ENCODE results near the gene SUPT5H. TPM values are rescaled to one million over a fixed set of nuclear protein-coding genes. Genes with fewer than 3 reads are reported as not detected.

Gene SUPT5H
- total RNA-seq, 1 donor from 2014 or later = 160 TPM

- TF ChIP-seq CTCF (IDR thresholded peaks at IDR 0.05; ENCODE audit: partially characterized antibody, unreplicated experiment) = no peak
- no peak for DNase-seq
- Mint-ChIP-seq H3K27ac (ENCODE audit: unreplicated experiment) (peak overlapping the region; percentile 75), H3K4me3 (ENCODE audit: unreplicated experiment) (peak overlapping the region; percentile 98), H3K9me3 (ENCODE audit: unreplicated experiment) (peaks cover 7% of the 10 kb centered on the region), H3K27me3 (ENCODE audit: unreplicated experiment) (peaks cover 9% of the 10 kb centered on the region), H3K4me1 (ENCODE audit: low read depth, unreplicated experiment) (peaks cover 8% of the 10 kb centered on the region), H3K36me3 (ENCODE audit: unreplicated experiment) (no peaks in the 10 kb centered on the region)
These were observed 9.0 kb upstream of the SUPT5H start for GRCh38 chr19:39436350-39436716.

GRCh38 chr19:39438270-39438934, 7.0 kb upstream of the SUPT5H start:
- peaks cover 9% of the 10 kb centered on the region for H3K27me3 Mint-ChIP-seq (ENCODE audit: unreplicated experiment)
- H3K9me3 Mint-ChIP-seq (ENCODE audit: unreplicated experiment) = peaks cover 7% of the 10 kb centered on the region
- no peak for DNase-seq
- H3K4me1 Mint-ChIP-seq (ENCODE audit: low read depth, unreplicated experiment) = peaks cover 8% of the 10 kb centered on the region
- H3K27ac Mint-ChIP-seq (ENCODE audit: unreplicated experiment) = no peak overlapping the region
- H3K4me3 Mint-ChIP-seq (ENCODE audit: unreplicated experiment) = no peak overlapping the region
- H3K36me3 Mint-ChIP-seq (ENCODE audit: unreplicated experiment) = no peaks in the 10 kb centered on the region
- TF ChIP-seq CTCF (IDR thresholded peaks at IDR 0.05; ENCODE audit: partially characterized antibody, unreplicated experiment) = no peak

GRCh38 chr19:39444598-39445195, 685 bp upstream of the SUPT5H start:
- Mint-ChIP-seq H3K9me3 (ENCODE audit: unreplicated experiment) (peaks cover 4% of the 10 kb centered on the region), H3K4me1 (ENCODE audit: low read depth, unreplicated experiment) (peaks cover 12% of the 10 kb centered on the region), H3K27me3 (ENCODE audit: unreplicated experiment) (peaks cover 4% of the 10 kb centered on the region), H3K36me3 (ENCODE audit: unreplicated experiment) (no peaks in the 10 kb centered on the region), H3K4me3 (ENCODE audit: unreplicated experiment) (peak overlapping the region; percentile 99), H3K27ac (ENCODE audit: unreplicated experiment) (peak overlapping the region; percentile 98)
- DNase-seq = no peak
- no peak for TF ChIP-seq CTCF (IDR thresholded peaks at IDR 0.05; ENCODE audit: partially characterized antibody, unreplicated experiment)

DNA sequence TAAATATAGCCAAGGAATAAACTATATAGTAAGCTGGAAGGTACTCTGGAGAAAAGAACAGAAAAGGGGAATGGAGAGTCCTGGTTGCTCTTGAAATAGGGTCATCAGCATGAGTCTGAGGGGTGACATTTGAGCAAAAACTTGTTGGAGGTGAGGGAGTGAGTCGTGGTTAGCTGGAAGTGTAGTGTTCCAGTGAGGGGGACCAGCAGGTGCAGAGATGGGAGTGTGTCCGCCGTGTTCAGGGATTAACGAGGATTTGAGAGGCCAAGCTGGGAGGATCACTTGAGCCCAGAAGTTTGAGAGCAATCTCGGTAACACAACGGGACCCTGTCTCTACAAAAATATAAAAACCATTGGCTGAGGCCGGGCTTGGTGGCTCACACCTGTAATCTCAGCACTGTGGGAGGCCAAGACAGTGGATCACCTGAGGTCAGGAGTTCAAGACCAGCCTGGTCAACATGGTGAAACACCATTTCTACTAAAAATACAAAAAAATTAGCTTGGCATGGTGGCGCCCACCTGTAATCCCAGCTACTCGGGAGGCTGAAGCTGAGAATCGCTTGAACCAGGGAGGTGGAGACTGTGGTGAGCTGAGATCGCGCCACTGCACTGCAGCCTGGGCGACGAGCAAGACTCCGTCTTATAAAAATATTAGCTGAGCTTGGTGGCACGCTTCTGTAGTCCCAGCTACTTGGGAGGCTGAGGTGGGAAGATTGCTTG, 1.1 kb downstream of the SUPT5H start:
- H3K27me3 Mint-ChIP-seq (ENCODE audit: unreplicated experiment) = peaks cover 4% of the 10 kb centered on the region
- peaks cover 4% of the 10 kb centered on the region for H3K9me3 Mint-ChIP-seq (ENCODE audit: unreplicated experiment)
- H3K4me3 Mint-ChIP-seq (ENCODE audit: unreplicated experiment) = peak overlapping the region; percentile 99
- H3K4me1 Mint-ChIP-seq (ENCODE audit: low read depth, unreplicated experiment) = peaks cover 12% of the 10 kb centered on the region
- H3K27ac Mint-ChIP-seq (ENCODE audit: unreplicated experiment) = no peak overlapping the region
- no peak for TF ChIP-seq CTCF (IDR thresholded peaks at IDR 0.05; ENCODE audit: partially characterized antibody, unreplicated experiment)
- DNase-seq = no peak
- no peaks in the 10 kb centered on the region for H3K36me3 Mint-ChIP-seq (ENCODE audit: unreplicated experiment)

DNA sequence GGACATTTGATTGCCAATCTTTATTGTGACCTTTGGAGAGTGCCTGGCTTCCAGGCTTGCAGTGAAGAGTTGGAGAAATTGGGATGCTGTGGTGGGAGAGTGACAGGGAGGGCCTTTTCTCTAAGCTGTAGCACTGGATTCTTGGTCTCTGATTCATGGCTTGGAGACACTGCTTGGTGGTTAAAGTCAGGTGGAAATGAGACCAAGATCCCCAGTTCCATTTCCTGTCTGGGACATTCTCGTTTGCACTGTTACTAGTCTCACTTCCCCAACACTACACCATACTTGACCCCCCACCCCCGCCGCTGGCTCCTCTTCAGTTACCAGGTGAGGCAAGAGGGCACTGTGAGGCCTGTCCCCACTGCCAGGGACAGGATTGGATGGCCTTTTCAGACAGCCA, 2.9 kb downstream of the SUPT5H start:
- Mint-ChIP-seq H3K27ac (ENCODE audit: unreplicated experiment) (no peak overlapping the region), H3K4me1 (ENCODE audit: low read depth, unreplicated experiment) (peaks cover 19% of the 10 kb centered on the region), H3K9me3 (ENCODE audit: unreplicated experiment) (peaks cover 4% of the 10 kb centered on the region), H3K4me3 (ENCODE audit: unreplicated experiment) (no peak overlapping the region), H3K27me3 (ENCODE audit: unreplicated experiment) (peaks cover 7% of the 10 kb centered on the region), H3K36me3 (ENCODE audit: unreplicated experiment) (no peaks in the 10 kb centered on the region)
- DNase-seq = no peak
- no peak for TF ChIP-seq CTCF (IDR thresholded peaks at IDR 0.05; ENCODE audit: partially characterized antibody, unreplicated experiment)

All from glutamatergic neuron (in vitro differentiated cells).